Measurements from ENCODE around the gene SESN1. TPM values are rescaled to one million over a fixed set of nuclear protein-coding genes. Genes with fewer than 3 reads are reported as not detected.

SESN1 gene
- total RNA-seq, 1 donor from 2014 or later, result 68.4 TPM

DNA sequence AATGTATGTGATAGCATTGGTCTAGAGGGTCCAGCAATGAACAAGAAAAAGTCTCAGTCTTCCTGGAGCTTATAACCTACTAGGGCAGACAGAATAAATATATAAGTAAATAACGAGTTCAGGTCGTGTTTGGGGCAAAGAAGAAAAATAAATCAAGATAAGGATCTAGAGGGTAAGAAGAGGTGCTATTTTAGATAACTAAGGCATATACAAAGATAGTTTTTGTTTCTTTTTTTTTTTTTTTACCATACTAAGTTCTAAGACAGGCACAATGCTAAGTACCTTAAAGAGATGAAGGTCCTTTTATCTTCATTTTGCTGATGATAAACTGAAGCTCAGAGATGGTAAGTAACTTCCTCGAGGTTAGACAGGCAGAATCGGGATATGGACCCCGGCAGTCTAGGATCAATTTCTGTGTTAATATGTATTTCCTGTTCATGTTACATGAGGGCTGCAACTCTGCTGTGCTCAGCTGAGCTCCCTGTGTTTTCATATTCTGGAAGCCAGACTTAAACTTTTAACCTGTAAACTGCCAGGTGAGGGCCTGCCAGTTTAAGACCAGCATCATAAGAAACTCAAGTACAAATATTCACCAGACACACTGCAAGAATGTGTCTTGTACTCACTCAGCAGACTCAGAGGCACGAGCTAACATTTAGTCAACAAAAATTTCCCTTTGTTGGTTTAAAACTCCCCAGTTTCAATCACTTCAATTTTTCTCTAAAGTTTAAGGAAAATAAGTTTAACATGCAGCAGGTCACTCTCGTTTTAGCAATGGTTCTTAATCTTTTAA is 23.3 kb downstream of the SESN1 start:
- Histone ChIP-seq H3K36me3 (ENCODE audit: control insufficient read depth in 3 of 3, insufficient read depth in 3 of 3, low read length in 3 of 3) (peaks cover 0 to 2% (median 0%) of the 10 kb centered on the region in 3 donors), H3K4me3 (ENCODE audit: low read length in 3 of 3) (no peak overlapping the region), H3K27ac (ENCODE audit: low read depth, low read length) (no peak overlapping the region), H3K9me3 (ENCODE audit: control insufficient read depth in 3 of 3, low read length in 3 of 3) (no peaks in the 10 kb centered on the region), H3K9ac (ENCODE audit: low read depth in 1 of 3, low read length in 3 of 3) (no peak overlapping the region), H3K4me1 (ENCODE audit: control insufficient read depth in 3 of 3, insufficient read depth in 3 of 3, low read length in 3 of 3) (peaks cover 25% of the 10 kb centered on the region in 3 donors), H3K27me3 (ENCODE audit: control insufficient read depth in 3 of 3, insufficient read depth in 3 of 3, low read length in 3 of 3) (no peaks in the 10 kb centered on the region)

DNA sequence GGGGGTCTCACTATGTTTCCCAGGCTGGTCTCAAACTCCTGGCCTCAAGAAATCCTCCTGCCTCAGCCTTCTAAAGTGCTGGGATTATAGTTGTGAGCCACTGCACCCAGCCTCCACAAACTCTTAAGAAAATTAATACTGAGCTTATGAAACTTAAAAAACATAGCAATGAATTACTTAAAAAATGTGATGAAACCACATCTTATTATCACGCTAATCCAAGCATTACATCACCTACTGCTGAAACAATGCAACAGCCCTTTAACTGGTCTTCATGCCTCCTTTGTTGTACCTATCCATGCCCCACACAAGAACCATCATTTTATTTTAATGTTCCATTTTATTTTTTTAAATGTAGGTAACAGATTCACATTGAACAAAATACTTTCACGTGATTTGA is 24.9 kb downstream of the SESN1 start:
- no peaks in the 10 kb centered on the region for H3K27me3 ChIP-seq (ENCODE audit: control insufficient read depth in 3 of 3, insufficient read depth in 3 of 3, low read length in 3 of 3)
- H3K27ac ChIP-seq (ENCODE audit: low read depth, low read length), result no peak overlapping the region
- peaks cover 25 to 28% (median 26%) of the 10 kb centered on the region in 3 donors for H3K4me1 ChIP-seq (ENCODE audit: control insufficient read depth in 3 of 3, insufficient read depth in 3 of 3, low read length in 3 of 3)
- H3K9me3 ChIP-seq (ENCODE audit: control insufficient read depth in 3 of 3, low read length in 3 of 3), result no peaks in the 10 kb centered on the region
- no peak overlapping the region for H3K9ac ChIP-seq (ENCODE audit: low read depth in 1 of 3, low read length in 3 of 3)
- no peak overlapping the region for H3K4me3 ChIP-seq (ENCODE audit: low read length in 3 of 3)
- peaks cover 0 to 2% (median 0%) of the 10 kb centered on the region in 3 donors for H3K36me3 ChIP-seq (ENCODE audit: control insufficient read depth in 3 of 3, insufficient read depth in 3 of 3, low read length in 3 of 3)

DNA sequence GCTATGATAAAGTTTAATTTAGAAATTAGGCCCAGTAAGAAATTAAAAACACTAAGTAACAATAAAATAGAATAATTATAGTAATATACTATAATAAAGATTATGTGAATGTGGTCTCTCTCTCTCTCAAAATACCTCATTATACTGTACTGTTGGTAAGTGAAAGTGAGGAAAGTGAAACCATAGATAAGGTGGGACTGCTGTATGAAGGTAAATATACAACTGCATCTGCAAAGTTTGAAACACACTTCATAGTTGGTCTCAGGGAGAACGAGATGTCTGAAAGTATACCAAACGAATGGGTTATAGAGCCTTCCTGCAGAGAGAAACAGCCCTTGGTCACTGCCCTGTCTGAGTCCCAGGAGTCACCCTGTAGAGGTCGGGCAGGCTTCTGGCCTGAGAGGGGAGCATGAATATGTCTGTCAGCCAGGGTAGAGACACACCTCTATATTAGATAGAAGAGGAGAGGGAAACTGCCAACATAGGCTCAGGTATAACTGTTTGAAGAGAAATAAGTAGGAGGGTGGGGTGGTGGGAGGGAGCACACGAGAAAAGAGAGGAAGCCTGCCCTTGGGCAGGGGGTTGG is 31.8 kb downstream of the SESN1 start:
- Histone ChIP-seq H3K36me3 (ENCODE audit: control insufficient read depth in 3 of 3, insufficient read depth in 3 of 3, low read length in 3 of 3) (no peaks in the 10 kb centered on the region), H3K9ac (ENCODE audit: low read depth in 1 of 3, low read length in 3 of 3) (no peak overlapping the region), H3K4me1 (ENCODE audit: control insufficient read depth in 3 of 3, insufficient read depth in 3 of 3, low read length in 3 of 3) (peaks cover 27 to 46% (median 31%) of the 10 kb centered on the region in 3 donors), H3K27me3 (ENCODE audit: control insufficient read depth in 3 of 3, insufficient read depth in 3 of 3, low read length in 3 of 3) (no peaks in the 10 kb centered on the region), H3K9me3 (ENCODE audit: control insufficient read depth in 3 of 3, low read length in 3 of 3) (no peaks in the 10 kb centered on the region), H3K4me3 (ENCODE audit: low read length in 3 of 3) (no peak overlapping the region), H3K27ac (ENCODE audit: low read depth, low read length) (no peak overlapping the region)

DNA sequence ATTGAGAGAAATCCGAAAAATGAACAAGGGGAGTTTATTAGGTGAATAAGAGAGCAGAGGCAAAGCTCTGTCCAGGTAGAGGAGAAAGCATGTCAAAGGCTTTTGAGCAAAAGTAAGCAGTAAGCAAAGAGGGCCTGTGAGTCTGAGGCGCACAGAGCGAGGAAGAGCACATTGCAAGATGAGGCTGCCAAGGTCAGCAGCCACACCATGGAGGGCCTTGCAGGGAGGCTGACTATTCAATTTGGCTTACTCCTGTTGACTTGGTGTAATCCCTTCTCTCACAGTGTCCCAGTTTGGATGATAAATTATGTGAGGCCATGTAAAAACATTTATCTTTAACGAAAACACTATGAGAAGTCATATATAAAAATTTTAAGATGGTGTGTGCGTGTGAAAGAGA is 32.4 kb downstream of the SESN1 start:
- peaks cover 26 to 40% (median 27%) of the 10 kb centered on the region in 3 donors for H3K4me1 ChIP-seq (ENCODE audit: control insufficient read depth in 3 of 3, insufficient read depth in 3 of 3, low read length in 3 of 3)
- no peaks in the 10 kb centered on the region for H3K36me3 ChIP-seq (ENCODE audit: control insufficient read depth in 3 of 3, insufficient read depth in 3 of 3, low read length in 3 of 3)
- H3K27me3 ChIP-seq (ENCODE audit: control insufficient read depth in 3 of 3, insufficient read depth in 3 of 3, low read length in 3 of 3), result no peaks in the 10 kb centered on the region
- no peaks in the 10 kb centered on the region for H3K9me3 ChIP-seq (ENCODE audit: control insufficient read depth in 3 of 3, low read length in 3 of 3)
- H3K27ac ChIP-seq (ENCODE audit: low read depth, low read length), result no peak overlapping the region
- no peak overlapping the region for H3K4me3 ChIP-seq (ENCODE audit: low read length in 3 of 3)
- H3K9ac ChIP-seq (ENCODE audit: low read depth in 1 of 3, low read length in 3 of 3), result no peak overlapping the region

DNA sequence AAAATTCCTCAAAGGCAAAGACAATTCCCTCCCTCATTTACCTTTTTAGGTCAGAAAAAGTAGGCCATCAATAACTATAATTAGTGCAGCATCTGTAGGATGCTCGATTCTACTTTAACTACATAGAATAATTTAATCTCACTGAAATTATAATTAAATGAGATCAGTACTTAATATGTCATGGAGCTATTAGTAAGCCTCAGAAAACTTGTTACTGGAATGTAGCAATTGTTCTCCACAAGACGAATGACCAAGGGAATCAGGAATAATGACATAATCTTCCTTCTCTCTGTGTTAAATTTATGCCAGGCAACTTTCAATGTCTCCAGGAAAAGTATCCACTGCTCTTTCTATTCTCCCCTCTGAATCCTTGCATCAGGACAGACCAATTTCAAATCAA is 34.1 kb downstream of the SESN1 start:
- Histone ChIP-seq H3K9ac (ENCODE audit: low read depth in 1 of 3, low read length in 3 of 3) (no peak overlapping the region), H3K9me3 (ENCODE audit: control insufficient read depth in 3 of 3, low read length in 3 of 3) (no peaks in the 10 kb centered on the region), H3K4me3 (ENCODE audit: low read length in 3 of 3) (no peak overlapping the region), H3K27ac (ENCODE audit: low read depth, low read length) (no peak overlapping the region), H3K27me3 (ENCODE audit: control insufficient read depth in 3 of 3, insufficient read depth in 3 of 3, low read length in 3 of 3) (no peaks in the 10 kb centered on the region), H3K4me1 (ENCODE audit: control insufficient read depth in 3 of 3, insufficient read depth in 3 of 3, low read length in 3 of 3) (peaks cover 26 to 45% (median 27%) of the 10 kb centered on the region in 3 donors), H3K36me3 (ENCODE audit: control insufficient read depth in 3 of 3, insufficient read depth in 3 of 3, low read length in 3 of 3) (no peaks in the 10 kb centered on the region)

DNA sequence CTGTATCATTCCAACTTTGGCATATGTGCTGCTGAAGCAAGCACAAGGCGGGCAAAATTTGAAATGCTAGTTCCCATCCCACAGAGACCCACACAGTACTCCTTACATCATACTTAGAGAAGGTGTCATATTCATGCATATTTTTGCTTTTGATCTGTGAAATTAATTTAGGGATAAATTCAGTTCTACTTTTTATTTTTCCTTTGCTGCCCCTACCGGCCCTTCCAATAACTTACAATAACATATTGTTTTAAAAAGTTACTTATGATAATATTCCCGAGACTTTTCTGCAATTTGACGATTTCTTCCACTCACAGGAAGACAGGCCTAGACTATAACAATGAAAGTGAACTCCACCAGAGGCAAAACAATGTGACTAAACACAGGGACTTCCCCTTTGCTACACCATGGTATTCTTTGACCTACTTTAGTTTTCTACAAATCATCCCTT is 35.0 kb downstream of the SESN1 start:
- H3K4me1 ChIP-seq (ENCODE audit: control insufficient read depth in 3 of 3, insufficient read depth in 3 of 3, low read length in 3 of 3), result peaks cover 23 to 50% (median 31%) of the 10 kb centered on the region in 3 donors
- no peaks in the 10 kb centered on the region for H3K36me3 ChIP-seq (ENCODE audit: control insufficient read depth in 3 of 3, insufficient read depth in 3 of 3, low read length in 3 of 3)
- H3K9ac ChIP-seq (ENCODE audit: low read depth in 1 of 3, low read length in 3 of 3), result peak overlapping the region in 1 of 3 donors; percentile 2
- no peaks in the 10 kb centered on the region for H3K9me3 ChIP-seq (ENCODE audit: control insufficient read depth in 3 of 3, low read length in 3 of 3)
- H3K27ac ChIP-seq (ENCODE audit: low read depth, low read length), result peak overlapping the region; percentile 37
- no peaks in the 10 kb centered on the region for H3K27me3 ChIP-seq (ENCODE audit: control insufficient read depth in 3 of 3, insufficient read depth in 3 of 3, low read length in 3 of 3)
- peak overlapping the region in 1 of 3 donors; percentile 44 for H3K4me3 ChIP-seq (ENCODE audit: low read length in 3 of 3)

DNA sequence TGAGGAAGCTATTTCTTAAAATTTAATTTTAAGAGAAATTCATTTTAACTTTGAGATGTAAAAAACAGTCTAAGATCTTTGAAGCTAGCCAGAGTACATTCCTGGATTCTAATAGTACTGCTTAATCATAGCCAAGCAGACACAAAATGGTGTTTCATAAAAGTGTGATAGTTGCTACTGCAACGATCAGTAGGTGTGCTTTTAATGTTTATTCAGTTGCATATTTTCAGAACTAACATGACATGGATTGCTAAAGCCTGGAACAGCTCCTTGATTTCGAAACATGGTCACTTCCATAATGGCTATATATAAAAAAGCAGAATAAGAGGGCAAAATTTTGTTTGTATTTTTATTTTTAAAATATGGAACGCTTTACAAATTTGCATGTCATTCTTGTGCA is 35.5 kb downstream of the SESN1 start:
- H3K4me3 ChIP-seq (ENCODE audit: low read length in 3 of 3), result peak overlapping the region in 1 of 3 donors; percentile 44
- H3K36me3 ChIP-seq (ENCODE audit: control insufficient read depth in 3 of 3, insufficient read depth in 3 of 3, low read length in 3 of 3), result no peaks in the 10 kb centered on the region
- H3K9me3 ChIP-seq (ENCODE audit: control insufficient read depth in 3 of 3, low read length in 3 of 3), result no peaks in the 10 kb centered on the region
- no peaks in the 10 kb centered on the region for H3K27me3 ChIP-seq (ENCODE audit: control insufficient read depth in 3 of 3, insufficient read depth in 3 of 3, low read length in 3 of 3)
- no peak overlapping the region for H3K9ac ChIP-seq (ENCODE audit: low read depth in 1 of 3, low read length in 3 of 3)
- H3K27ac ChIP-seq (ENCODE audit: low read depth, low read length), result peak overlapping the region; percentile 37
- peaks cover 23 to 50% (median 31%) of the 10 kb centered on the region in 3 donors for H3K4me1 ChIP-seq (ENCODE audit: control insufficient read depth in 3 of 3, insufficient read depth in 3 of 3, low read length in 3 of 3)

DNA sequence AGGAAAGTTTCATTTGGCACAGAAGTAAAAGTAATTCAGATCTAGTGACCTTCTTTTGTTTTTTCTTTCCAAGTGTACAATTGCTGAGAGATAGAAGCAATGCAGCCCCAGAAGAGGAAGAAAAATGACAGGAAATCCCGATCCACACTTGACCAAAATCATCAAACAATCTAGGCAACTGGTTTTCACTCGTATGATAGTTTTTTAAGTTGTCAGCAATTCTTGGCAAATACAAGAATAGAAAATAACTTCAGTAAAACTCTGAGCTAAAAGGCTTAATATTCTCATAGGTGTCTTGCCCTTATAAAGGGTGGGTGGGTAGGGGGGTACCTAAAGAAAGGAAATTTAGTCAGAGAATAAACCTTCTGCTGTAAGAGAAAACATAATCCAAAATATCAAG is 36.0 kb downstream of the SESN1 start:
- H3K4me1 ChIP-seq (ENCODE audit: control insufficient read depth in 3 of 3, insufficient read depth in 3 of 3, low read length in 3 of 3), result peaks cover 23 to 51% (median 31%) of the 10 kb centered on the region in 3 donors
- no peaks in the 10 kb centered on the region for H3K36me3 ChIP-seq (ENCODE audit: control insufficient read depth in 3 of 3, insufficient read depth in 3 of 3, low read length in 3 of 3)
- H3K27ac ChIP-seq (ENCODE audit: low read depth, low read length), result no peak overlapping the region
- no peaks in the 10 kb centered on the region for H3K9me3 ChIP-seq (ENCODE audit: control insufficient read depth in 3 of 3, low read length in 3 of 3)
- H3K4me3 ChIP-seq (ENCODE audit: low read length in 3 of 3), result no peak overlapping the region
- H3K9ac ChIP-seq (ENCODE audit: low read depth in 1 of 3, low read length in 3 of 3), result no peak overlapping the region
- H3K27me3 ChIP-seq (ENCODE audit: control insufficient read depth in 3 of 3, insufficient read depth in 3 of 3, low read length in 3 of 3), result no peaks in the 10 kb centered on the region

DNA sequence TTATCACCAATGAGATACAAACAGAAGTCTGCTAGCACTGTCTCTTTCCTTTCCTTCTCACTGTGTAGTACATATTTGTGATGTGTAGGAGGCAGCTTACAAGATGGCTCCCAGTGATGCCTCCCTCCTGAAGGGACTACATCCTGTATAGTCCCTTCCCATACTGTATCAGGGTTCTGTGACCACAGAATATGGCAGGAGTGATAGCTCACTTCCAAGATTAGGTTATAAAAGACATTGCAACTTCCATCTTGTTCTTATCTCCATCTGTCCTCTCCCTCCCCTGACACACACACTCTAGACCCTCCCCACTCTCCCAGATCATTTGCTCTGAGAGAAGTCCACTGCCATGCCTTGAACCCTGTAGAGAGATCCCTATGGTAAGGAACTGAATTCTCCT is 38.0 kb downstream of the SESN1 start:
- peaks cover 22 to 43% (median 39%) of the 10 kb centered on the region in 3 donors for H3K4me1 ChIP-seq (ENCODE audit: control insufficient read depth in 3 of 3, insufficient read depth in 3 of 3, low read length in 3 of 3)
- H3K36me3 ChIP-seq (ENCODE audit: control insufficient read depth in 3 of 3, insufficient read depth in 3 of 3, low read length in 3 of 3), result no peaks in the 10 kb centered on the region
- no peak overlapping the region for H3K27ac ChIP-seq (ENCODE audit: low read depth, low read length)
- no peaks in the 10 kb centered on the region for H3K27me3 ChIP-seq (ENCODE audit: control insufficient read depth in 3 of 3, insufficient read depth in 3 of 3, low read length in 3 of 3)
- no peaks in the 10 kb centered on the region for H3K9me3 ChIP-seq (ENCODE audit: control insufficient read depth in 3 of 3, low read length in 3 of 3)
- no peak overlapping the region for H3K9ac ChIP-seq (ENCODE audit: low read depth in 1 of 3, low read length in 3 of 3)
- H3K4me3 ChIP-seq (ENCODE audit: low read length in 3 of 3), result no peak overlapping the region

DNA sequence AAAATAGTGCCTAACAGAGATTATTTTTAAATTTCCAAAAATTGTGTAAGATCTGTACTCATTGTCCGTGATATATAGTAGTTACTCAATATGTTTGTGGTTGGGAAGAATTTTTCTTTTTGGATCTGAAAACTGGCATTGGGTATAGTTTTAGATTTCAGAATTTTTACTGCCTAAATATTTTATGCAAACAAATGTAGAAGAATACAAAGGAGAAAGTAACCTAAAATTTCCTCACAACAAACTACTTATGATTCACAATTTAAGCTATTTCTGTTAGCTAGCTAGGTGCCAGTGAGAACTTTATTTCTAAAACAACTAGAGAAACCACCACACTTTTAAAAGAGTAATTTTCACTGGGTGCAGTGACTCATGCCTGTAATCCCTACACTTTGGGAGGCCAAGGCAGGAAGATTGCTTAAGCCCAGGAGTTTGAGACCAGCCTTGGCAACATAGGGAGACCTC is 38.8 kb downstream of the SESN1 start:
- no peaks in the 10 kb centered on the region for H3K9me3 ChIP-seq (ENCODE audit: control insufficient read depth in 3 of 3, low read length in 3 of 3)
- H3K4me1 ChIP-seq (ENCODE audit: control insufficient read depth in 3 of 3, insufficient read depth in 3 of 3, low read length in 3 of 3), result peaks cover 21 to 42% (median 39%) of the 10 kb centered on the region in 3 donors
- no peaks in the 10 kb centered on the region for H3K27me3 ChIP-seq (ENCODE audit: control insufficient read depth in 3 of 3, insufficient read depth in 3 of 3, low read length in 3 of 3)
- no peak overlapping the region for H3K4me3 ChIP-seq (ENCODE audit: low read length in 3 of 3)
- H3K27ac ChIP-seq (ENCODE audit: low read depth, low read length), result no peak overlapping the region
- H3K9ac ChIP-seq (ENCODE audit: low read depth in 1 of 3, low read length in 3 of 3), result no peak overlapping the region
- H3K36me3 ChIP-seq (ENCODE audit: control insufficient read depth in 3 of 3, insufficient read depth in 3 of 3, low read length in 3 of 3), result no peaks in the 10 kb centered on the region

Data from skeletal muscle tissue (tissue), 4 donors.